CD4-positive, alpha-beta T cell (primary cell): Measurements from ENCODE around the gene CHEK1. TPM values are rescaled to one million over a fixed set of nuclear protein-coding genes. Genes with fewer than 3 reads are reported as not detected.
A peak's percentile ranks its signal among the peaks of the same experiment; 100 is the strongest.

Source experiments
- ATAC-seq: fragments of 200-7000 bp; cut with Tn5 transposase; one replicate; pipeline ENCODE4 v1.10.0; 2022; ENCODE audit warnings: mild to moderate bottlenecking; ENCODE audit not compliant: poor library complexity
- CTCF ChIA-PET: fragments of 350-600 bp; sonication (Branson Sonifier 250); formaldehyde crosslinking; loops from one replicate; lab custom pipeline; 2021; ENCODE audit warnings: antibody characterized with exemption, inconsistent platforms; lab: Charles Lee
- POLR2A ChIA-PET: fragments of 350-600 bp; sonication (Branson Sonifier 250); formaldehyde crosslinking; loops from one replicate; lab custom pipeline; 2021; ENCODE audit warnings: antibody characterized with exemption, inconsistent platforms; lab: Charles Lee
- DNase-seq, 14 experiments: peaks; one replicate each; pipeline ENCODE4 v3.0.0-alpha.2; 2013 to 2020; ENCODE audit warnings: mixed read lengths in 2 of 14
- H3K27ac ChIP-seq, 2 donors: one replicate each; pipeline versions ENCODE4 v1.5.1 to v1.7.0; 2013; ENCODE audit warnings: low read length in 2 of 2, low read depth in 1 of 2, mild to moderate bottlenecking in 1 of 2
- H3K27me3 ChIP-seq, 2 experiments: 1 replicate in 1 of 2; 2 replicates in 1 of 2; pipeline versions ENCODE4 v1.6.1 to v1.7.0; 2013; ENCODE audit warnings: low read length in 2 of 2, control low read depth in 1 of 2, mild to moderate bottlenecking in 1 of 2, moderate library complexity in 1 of 2; ENCODE audit not compliant: insufficient read depth in 2 of 2, control insufficient read depth in 1 of 2
- H3K36me3 ChIP-seq: one replicate; pipeline ENCODE4 v1.6.1; 2013; ENCODE audit warnings: low read length, control low read depth; ENCODE audit not compliant: insufficient read depth
- H3K4me1 ChIP-seq: one replicate; pipeline ENCODE4 v1.6.1; 2013; ENCODE audit warnings: low read length, control low read depth; ENCODE audit not compliant: insufficient read depth
- H3K4me3 ChIP-seq: one replicate; pipeline ENCODE4 v1.5.1; 2013; ENCODE audit warnings: mild to moderate bottlenecking, low read length, moderate library complexity
- H3K9me3 ChIP-seq, 2 experiments: 1 replicate in 1 of 2; 2 replicates in 1 of 2; pipeline versions ENCODE4 v1.6.1 to v1.7.0; 2013; ENCODE audit warnings: low read length in 2 of 2, mild to moderate bottlenecking in 2 of 2, control low read depth in 1 of 2, moderate library complexity in 1 of 2; ENCODE audit not compliant: control insufficient read depth in 1 of 2, insufficient read depth in 1 of 2
- H3K27ac Mint-ChIP-seq: one replicate; pipeline ENCODE4 v1.8.0; 2020; ENCODE audit warnings: mixed read lengths
- H3K27me3 Mint-ChIP-seq: one replicate; pipeline ENCODE4 v1.8.0; 2021; ENCODE audit warnings: mixed read lengths
- H3K36me3 Mint-ChIP-seq: one replicate; pipeline ENCODE4 v1.8.0; 2021; ENCODE audit warnings: low read depth, mixed read lengths
- H3K4me1 Mint-ChIP-seq: one replicate; pipeline ENCODE4 v1.8.0; 2021; ENCODE audit warnings: low read depth, mixed read lengths
- H3K4me3 Mint-ChIP-seq: one replicate; pipeline ENCODE4 v1.8.0; 2020; ENCODE audit warnings: mild to moderate bottlenecking, mixed read lengths
- H3K9me3 Mint-ChIP-seq: one replicate; pipeline ENCODE4 v1.8.0; 2020; ENCODE audit warnings: mixed read lengths
- CTCF ChIP-seq: fragments of 200-600 bp; IDR thresholded peaks from one replicate; pipeline ENCODE4 v1.8.0; 2022; ENCODE audit warnings: antibody characterized with exemption, mild to moderate bottlenecking
- intact Hi-C, 2 experiments: fragments of 100-400 bp; cut with DNase I in 1 of 2; cut with micrococcal nuclease in 1 of 2; formaldehyde crosslinking; loops; one replicate each; pipeline versions ENCODE4 v1.15.1 to v1.9.0; 2023 to 2025; cut with DNase I, micrococcal nuclease
- total RNA-seq, 174 experiments: library from RNA in 2 of 174; stranded (reverse) in 2 of 174; gene quantifications; one replicate each; pipeline ENCODE4 v1.2.3 and lab custom pipeline; 2021 to 2026

Gene CHEK1
- total RNA-seq, 2 experiments from 2014 or later: 6.8 to 7.8 TPM

- Mint-ChIP-seq H3K27me3 (no peaks in the 10 kb centered on the region), H3K4me3 (peak overlapping the region; percentile 94), H3K36me3 (peaks cover 43% of the 10 kb centered on the region), H3K27ac (peak overlapping the region; percentile 96), H3K9me3 (no peaks in the 10 kb centered on the region), H3K4me1 (peaks cover 46% of the 10 kb centered on the region)
- ATAC-seq (no peak), DNase-seq (peak in 1 of 14 experiments; percentile 3)
- no peak for TF ChIP-seq CTCF
- CTCF ChIA-PET: interaction anchor here (0.9 to 4.5 kb wide), 3 partner anchors 24 to 673 kb away, joined by 3 to 19 read pairs (median 3); partner anchors contain the start of gene EI24
- Histone ChIP-seq H3K9me3 (no peaks in the 10 kb centered on the region), H3K27me3 (no peaks in the 10 kb centered on the region), H3K27ac (peak overlapping the region; percentile 66 to 68), H3K4me3 (peak overlapping the region; percentile 94), H3K36me3 (peaks cover 18% of the 10 kb centered on the region), H3K4me1 (peaks cover 32% of the 10 kb centered on the region)
- intact Hi-C loops: loop anchor here (2.0 to 10.0 kb wide), 7 partner anchors 32 to 676 kb away; partner anchors contain the start of genes FAM118B (in 2 of the 2), HYLS1 (in 2 of the 2), RPUSD4 (in 2 of the 2) and CDON (in 1 of the 2)
- POLR2A ChIA-PET: interaction anchor here (1.1 to 5.7 kb wide), 17 partner anchors 10 to 971 kb away, joined by 3 to 136 read pairs (median 6); partner anchors contain the start of genes CHEK1, EI24, FOXRED1 and HYLS1
Observed at GRCh38 chr11:125593114-125593820, 31.7 kb upstream of the CHEK1 start.

GRCh38 chr11:125594958-125595357, 30.0 kb upstream of the CHEK1 start:
- H3K27ac ChIP-seq: no peak overlapping the region
- no peak overlapping the region for H3K4me3 ChIP-seq
- H3K4me1 Mint-ChIP-seq: peaks cover 46% of the 10 kb centered on the region
- H3K9me3 ChIP-seq: no peaks in the 10 kb centered on the region
- H3K36me3 Mint-ChIP-seq: peaks cover 59% of the 10 kb centered on the region
- no peak for TF ChIP-seq CTCF
- ChIA-PET POLR2A (no interaction called here), CTCF (interaction anchor here (0.8 to 4.5 kb wide), 2 partner anchors 26 to 293 kb away, joined by 3 to 19 read pairs; partner anchors contain the start of genes EI24 and HYLS1)
- no peaks in the 10 kb centered on the region for H3K27me3 Mint-ChIP-seq
- H3K4me1 ChIP-seq: peaks cover 32% of the 10 kb centered on the region
- peak overlapping the region; percentile 96 for H3K27ac Mint-ChIP-seq
- no peaks in the 10 kb centered on the region for H3K27me3 ChIP-seq
- ATAC-seq (no peak), DNase-seq (no peak)
- intact Hi-C loops: loop anchor here (5.0 to 10.0 kb wide), 4 partner anchors 292 to 620 kb away; partner anchors contain the start of genes HYLS1 (in 2 of the 2), CDON (in 1 of the 2), FAM118B (in 1 of the 2) and RPUSD4 (in 1 of the 2)
- peak overlapping the region; percentile 50 for H3K4me3 Mint-ChIP-seq
- H3K36me3 ChIP-seq: peaks cover 29% of the 10 kb centered on the region
- H3K9me3 Mint-ChIP-seq: no peaks in the 10 kb centered on the region

- peaks cover 70% of the 10 kb centered on the region for H3K36me3 ChIP-seq
- Mint-ChIP-seq H3K4me3 (no peak overlapping the region), H3K36me3 (peaks cover 89% of the 10 kb centered on the region), H3K4me1 (peaks cover 11% of the 10 kb centered on the region), H3K27me3 (no peaks in the 10 kb centered on the region), H3K9me3 (no peaks in the 10 kb centered on the region), H3K27ac (no peak overlapping the region)
- POLR2A ChIA-PET: no interaction called here
- ATAC-seq (no peak), DNase-seq (no peak)
- TF ChIP-seq CTCF: no peak
- H3K4me3 ChIP-seq: no peak overlapping the region
- H3K4me1 ChIP-seq: no peaks in the 10 kb centered on the region
- H3K27ac ChIP-seq: no peak overlapping the region
- intact Hi-C loops: no loop called here
- CTCF ChIA-PET: no interaction called here
- H3K27me3 ChIP-seq: no peaks in the 10 kb centered on the region
- H3K9me3 ChIP-seq: no peaks in the 10 kb centered on the region
Observed at GRCh38 chr11:125600663-125601062, 24.3 kb upstream of the CHEK1 start.
